Ishikawa (cell line): Measurements from ENCODE around the gene FTO.

Experiments used
- CEBPB ChIP-seq: IDR thresholded peaks from 2 replicates; pipeline ENCODE4 v1.6.1; 2012
- CREB1 ChIP-seq: IDR thresholded peaks from 2 replicates; pipeline ENCODE4 v1.6.1; 2012; ENCODE audit warnings: low read depth
- EGR1 ChIP-seq: IDR thresholded peaks from 2 replicates; pipeline ENCODE4 v1.6.1; 2012
- EP300 ChIP-seq: IDR thresholded peaks from 2 replicates; pipeline ENCODE4 v1.6.1; 2012; ENCODE audit warnings: borderline replicate concordance
- FOXM1 ChIP-seq: IDR thresholded peaks from 2 replicates; pipeline ENCODE4 v1.6.1; 2012; ENCODE audit warnings: low read depth, borderline replicate concordance
- NFIC ChIP-seq: IDR thresholded peaks from 2 replicates; pipeline ENCODE4 v1.6.1; 2012
- RAD21 ChIP-seq: IDR thresholded peaks from 2 replicates; pipeline ENCODE4 v1.6.1; 2012; ENCODE audit warnings: low read depth
- TAF1 ChIP-seq: IDR thresholded peaks from 2 replicates; pipeline ENCODE4 v1.6.1; 2012; ENCODE audit warnings: low read depth, mild to moderate bottlenecking
- TCF12 ChIP-seq: IDR thresholded peaks from 2 replicates; pipeline ENCODE4 v1.6.1; 2012; ENCODE audit warnings: low read depth
- TEAD4 ChIP-seq: IDR thresholded peaks from 2 replicates; pipeline ENCODE4 v1.6.1; 2012
- YY1 ChIP-seq: IDR thresholded peaks from 2 replicates; pipeline ENCODE4 v1.6.1; 2012; ENCODE audit warnings: low read depth
- ZBTB7A ChIP-seq: IDR thresholded peaks from 2 replicates; pipeline ENCODE4 v1.6.1; 2012; ENCODE audit warnings: low read depth
- TF ChIP-seq, protein P1 (sequence below): IDR thresholded peaks from 2 replicates; pipeline ENCODE4 v1.6.1; 2012
- TF ChIP-seq, protein P2 (sequence below): IDR thresholded peaks from 2 replicates; pipeline ENCODE4 v1.6.1; 2012
- TF ChIP-seq, protein P3 (sequence below): IDR thresholded peaks from 2 replicates; pipeline ENCODE4 v1.6.1; 2012; ENCODE audit warnings: low read depth, mild to moderate bottlenecking

FTO gene

DNA sequence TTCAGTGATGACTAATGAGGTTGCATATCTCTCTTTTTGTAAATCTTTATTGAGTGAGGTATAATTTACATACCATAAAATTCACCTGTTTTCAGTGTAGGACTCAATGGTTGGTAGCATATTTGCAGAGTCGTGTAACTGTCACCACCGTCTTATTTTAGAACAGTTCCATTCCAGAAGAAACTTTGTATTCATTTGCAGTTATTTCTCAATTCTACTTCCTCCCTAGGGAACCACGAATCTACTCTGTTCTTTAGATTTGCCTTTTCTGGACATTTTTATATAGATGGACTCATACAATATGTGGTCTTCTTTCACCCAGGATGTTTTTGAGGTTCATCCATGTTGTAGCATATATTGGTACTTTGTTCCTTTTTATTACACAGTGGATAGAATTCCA, 3.7 kb downstream of the FTO start:
- no peak for TF ChIP-seq TEAD4
- TF ChIP-seq NFIC: no peak
- TF ChIP-seq TAF1: no peak
- no peak for TF ChIP-seq RAD21
- no peak for TF ChIP-seq EGR1
- TF ChIP-seq CREB1: no peak
- TF ChIP-seq YY1: no peak
- no peak for TF ChIP-seq ZBTB7A
- TF ChIP-seq, protein P1, sequence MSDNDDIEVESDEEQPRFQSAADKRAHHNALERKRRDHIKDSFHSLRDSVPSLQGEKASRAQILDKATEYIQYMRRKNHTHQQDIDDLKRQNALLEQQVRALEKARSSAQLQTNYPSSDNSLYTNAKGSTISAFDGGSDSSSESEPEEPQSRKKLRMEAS: no peak
- TF ChIP-seq EP300: no peak
- TF ChIP-seq, protein P2, sequence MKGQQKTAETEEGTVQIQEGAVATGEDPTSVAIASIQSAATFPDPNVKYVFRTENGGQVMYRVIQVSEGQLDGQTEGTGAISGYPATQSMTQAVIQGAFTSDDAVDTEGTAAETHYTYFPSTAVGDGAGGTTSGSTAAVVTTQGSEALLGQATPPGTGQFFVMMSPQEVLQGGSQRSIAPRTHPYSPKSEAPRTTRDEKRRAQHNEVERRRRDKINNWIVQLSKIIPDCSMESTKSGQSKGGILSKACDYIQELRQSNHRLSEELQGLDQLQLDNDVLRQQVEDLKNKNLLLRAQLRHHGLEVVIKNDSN: no peak
- TF ChIP-seq CEBPB: no peak
- TF ChIP-seq, protein P3, sequence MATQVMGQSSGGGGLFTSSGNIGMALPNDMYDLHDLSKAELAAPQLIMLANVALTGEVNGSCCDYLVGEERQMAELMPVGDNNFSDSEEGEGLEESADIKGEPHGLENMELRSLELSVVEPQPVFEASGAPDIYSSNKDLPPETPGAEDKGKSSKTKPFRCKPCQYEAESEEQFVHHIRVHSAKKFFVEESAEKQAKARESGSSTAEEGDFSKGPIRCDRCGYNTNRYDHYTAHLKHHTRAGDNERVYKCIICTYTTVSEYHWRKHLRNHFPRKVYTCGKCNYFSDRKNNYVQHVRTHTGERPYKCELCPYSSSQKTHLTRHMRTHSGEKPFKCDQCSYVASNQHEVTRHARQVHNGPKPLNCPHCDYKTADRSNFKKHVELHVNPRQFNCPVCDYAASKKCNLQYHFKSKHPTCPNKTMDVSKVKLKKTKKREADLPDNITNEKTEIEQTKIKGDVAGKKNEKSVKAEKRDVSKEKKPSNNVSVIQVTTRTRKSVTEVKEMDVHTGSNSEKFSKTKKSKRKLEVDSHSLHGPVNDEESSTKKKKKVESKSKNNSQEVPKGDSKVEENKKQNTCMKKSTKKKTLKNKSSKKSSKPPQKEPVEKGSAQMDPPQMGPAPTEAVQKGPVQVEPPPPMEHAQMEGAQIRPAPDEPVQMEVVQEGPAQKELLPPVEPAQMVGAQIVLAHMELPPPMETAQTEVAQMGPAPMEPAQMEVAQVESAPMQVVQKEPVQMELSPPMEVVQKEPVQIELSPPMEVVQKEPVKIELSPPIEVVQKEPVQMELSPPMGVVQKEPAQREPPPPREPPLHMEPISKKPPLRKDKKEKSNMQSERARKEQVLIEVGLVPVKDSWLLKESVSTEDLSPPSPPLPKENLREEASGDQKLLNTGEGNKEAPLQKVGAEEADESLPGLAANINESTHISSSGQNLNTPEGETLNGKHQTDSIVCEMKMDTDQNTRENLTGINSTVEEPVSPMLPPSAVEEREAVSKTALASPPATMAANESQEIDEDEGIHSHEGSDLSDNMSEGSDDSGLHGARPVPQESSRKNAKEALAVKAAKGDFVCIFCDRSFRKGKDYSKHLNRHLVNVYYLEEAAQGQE: no peak
- no peak for TF ChIP-seq FOXM1
- no peak for TF ChIP-seq TCF12

DNA sequence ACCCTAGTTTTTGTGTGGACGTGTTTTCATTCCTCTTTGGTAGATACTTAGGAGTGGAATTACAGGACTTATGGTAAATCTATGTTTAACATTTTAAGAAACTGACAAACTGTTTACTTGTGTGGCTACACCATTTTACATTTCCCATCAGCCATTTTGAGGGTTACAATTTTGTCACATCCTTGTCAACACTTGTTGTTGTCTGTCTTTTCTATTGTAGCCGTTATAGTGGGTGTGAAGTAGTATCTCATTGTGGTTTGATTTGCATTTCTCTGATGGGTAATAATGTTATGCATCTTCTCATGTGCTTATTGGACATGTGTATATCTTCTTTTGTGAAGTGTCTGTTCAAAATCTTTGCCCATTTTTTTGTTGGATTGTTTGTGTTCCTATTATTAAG, 4.5 kb downstream of the FTO start:
- TF ChIP-seq YY1 (no peak), ZBTB7A (no peak), TEAD4 (no peak), RAD21 (no peak), NFIC (no peak), CREB1 (no peak), EGR1 (no peak), FOXM1 (no peak), EP300 (no peak), TCF12 (no peak), CEBPB (no peak), TAF1 (no peak)
- TF ChIP-seq, protein P1: no peak
- TF ChIP-seq, protein P2: no peak
- TF ChIP-seq, protein P3: no peak

DNA sequence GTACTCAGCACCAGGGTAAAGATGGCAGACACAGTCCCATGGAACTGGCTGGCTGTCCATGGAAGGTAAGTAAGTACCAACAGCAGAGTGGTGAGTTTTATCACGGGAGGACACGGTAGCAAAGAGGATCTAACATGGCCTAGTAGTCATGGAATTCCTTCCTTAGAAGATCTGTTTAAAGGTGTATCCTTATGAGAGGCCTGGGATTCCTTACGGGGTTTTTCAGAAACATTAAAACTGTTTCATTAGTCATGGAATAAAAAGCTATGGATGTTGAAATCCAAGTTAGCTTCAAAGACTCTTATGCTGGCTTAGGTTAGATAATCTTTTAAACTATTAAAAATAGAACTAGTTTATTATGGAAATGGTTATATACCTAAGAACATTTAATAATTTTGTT, 7.4 kb downstream of the FTO start:
- TF ChIP-seq CREB1 (no peak), ZBTB7A (no peak), EGR1 (no peak), EP300 (no peak)
- TF ChIP-seq, protein P3: no peak

DNA sequence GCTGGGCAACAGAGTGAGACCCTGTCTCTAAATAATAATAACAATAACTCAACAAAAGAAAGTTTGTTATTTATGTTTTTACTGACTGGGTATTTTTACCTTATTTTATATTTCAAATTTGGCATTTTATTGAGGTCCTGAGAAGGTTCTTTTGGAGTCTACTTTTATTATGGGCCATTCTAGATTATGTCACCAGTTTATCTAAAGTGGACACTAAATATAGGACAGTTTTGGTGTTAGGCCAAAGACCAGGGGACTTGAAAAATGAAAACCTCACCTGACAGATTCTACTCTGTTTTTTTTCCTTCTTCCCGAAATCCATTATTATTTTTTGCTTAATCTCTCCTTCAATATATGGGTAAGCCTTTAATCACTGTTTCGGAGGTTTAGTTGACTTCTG, 8.1 kb downstream of the FTO start:
- TF ChIP-seq, protein P1: no peak
- no peak for TF ChIP-seq ZBTB7A
- TF ChIP-seq, protein P3: no peak
- TF ChIP-seq YY1: no peak
- TF ChIP-seq TEAD4: no peak
- TF ChIP-seq TCF12: no peak
- TF ChIP-seq CEBPB: no peak
- TF ChIP-seq, protein P2: no peak
- no peak for TF ChIP-seq EGR1
- TF ChIP-seq RAD21: no peak
- no peak for TF ChIP-seq TAF1
- TF ChIP-seq NFIC: no peak
- no peak for TF ChIP-seq CREB1
- TF ChIP-seq EP300: no peak
- no peak for TF ChIP-seq FOXM1
